OCI-LY1 (cell line): ENCODE measurements around the gene PAX3.

Experiments
- H2AFZ ChIP-seq: fragments of 200-600 bp; sonication (generic), shearing (Covaris generic); 2 replicates; pipeline ENCODE4 v1.6.0; 2014; ENCODE audit warnings: antibody characterized with exemption, mild to moderate bottlenecking, low read length
- H3F3A ChIP-seq: fragments of 200-600 bp; sonication (generic), shearing (Covaris generic); 2 replicates; pipeline ENCODE4 v1.6.0; 2014; ENCODE audit warnings: mild to moderate bottlenecking, antibody characterized with exemption, low read length, moderate library complexity; ENCODE audit not compliant: insufficient read depth
- H3K27ac ChIP-seq: fragments of 200-600 bp; sonication (generic); 2 replicates; pipeline ENCODE4 v1.5.1; 2014; ENCODE audit warnings: low read length, mixed run types, mild to moderate bottlenecking, low read depth; ENCODE audit not compliant: poor library complexity, severe bottlenecking
- H3K27me3 ChIP-seq: fragments of 200-600 bp; sonication (generic); 2 replicates; pipeline ENCODE4 v1.6.0; 2014; ENCODE audit warnings: antibody characterized with exemption, mild to moderate bottlenecking, low read length, moderate library complexity; ENCODE audit not compliant: insufficient read depth
- H3K36me3 ChIP-seq: fragments of 200-600 bp; sonication (generic); 2 replicates; pipeline ENCODE4 v1.6.1; 2014; ENCODE audit warnings: mild to moderate bottlenecking, antibody characterized with exemption, low read length, moderate library complexity, mixed read lengths; ENCODE audit not compliant: insufficient read depth
- H3K4me1 ChIP-seq: fragments of 200-600 bp; sonication (generic); 2 replicates; pipeline ENCODE4 v1.5.1; 2014; ENCODE audit warnings: mild to moderate bottlenecking, low read length, moderate library complexity; ENCODE audit not compliant: insufficient read depth, severe bottlenecking
- H3K4me2 ChIP-seq: fragments of 200-600 bp; sonication (generic), shearing (Covaris generic); 2 replicates; pipeline ENCODE4 v1.6.1; 2014; ENCODE audit warnings: low read length
- H3K4me3 ChIP-seq: fragments of 200-600 bp; sonication (generic); 2 replicates; pipeline ENCODE4 v1.5.1; 2014; ENCODE audit warnings: low read length, low read depth, mild to moderate bottlenecking, mixed read lengths; ENCODE audit not compliant: poor library complexity, severe bottlenecking
- H3K79me2 ChIP-seq: fragments of 200-600 bp; shearing (Covaris generic); 2 replicates; pipeline ENCODE4 v1.6.1; 2016; ENCODE audit warnings: mixed run types, low read length, mixed read lengths; ENCODE audit not compliant: insufficient read depth
- H3K9ac ChIP-seq: fragments of 200-600 bp; sonication (generic), shearing (Covaris generic); 2 replicates; pipeline ENCODE4 v1.6.1; 2014; ENCODE audit warnings: mild to moderate bottlenecking, low read length, mixed read lengths
- H3K9me2 ChIP-seq: fragments of 200-600 bp; sonication (generic), shearing (Covaris generic); 2 replicates; pipeline ENCODE4 v1.6.1; 2014; ENCODE audit warnings: low read depth, mild to moderate bottlenecking, low read length, mixed read lengths
- H3K9me3 ChIP-seq: fragments of 200-600 bp; shearing (Covaris generic); 2 replicates; pipeline ENCODE4 v1.6.1; 2014; ENCODE audit warnings: low read length, mixed read lengths
- H4K20me1 ChIP-seq: fragments of 200-600 bp; sonication (generic), shearing (Covaris generic); 2 replicates; pipeline ENCODE4 v1.6.0; 2016; ENCODE audit warnings: mild to moderate bottlenecking, low read length; ENCODE audit not compliant: insufficient read depth
- EZH2 ChIP-seq: fragments of 200-600 bp; sonication (generic), shearing (Covaris generic); IDR thresholded peaks from 2 replicates; pipeline ENCODE4 v1.8.0; 2017; ENCODE audit warnings: borderline replicate concordance, mixed run types, mild to moderate bottlenecking, antibody characterized with exemption, low read length, moderate library complexity, mixed read lengths
- TF ChIP-seq, protein P1 (sequence below): fragments of 200-600 bp; sonication (generic), shearing (Covaris generic); IDR thresholded peaks from 2 replicates; pipeline ENCODE4 v1.5.1; 2017; ENCODE audit warnings: mild to moderate bottlenecking, antibody characterized with exemption, low read length, moderate library complexity, mixed read lengths

Gene PAX3

DNA sequence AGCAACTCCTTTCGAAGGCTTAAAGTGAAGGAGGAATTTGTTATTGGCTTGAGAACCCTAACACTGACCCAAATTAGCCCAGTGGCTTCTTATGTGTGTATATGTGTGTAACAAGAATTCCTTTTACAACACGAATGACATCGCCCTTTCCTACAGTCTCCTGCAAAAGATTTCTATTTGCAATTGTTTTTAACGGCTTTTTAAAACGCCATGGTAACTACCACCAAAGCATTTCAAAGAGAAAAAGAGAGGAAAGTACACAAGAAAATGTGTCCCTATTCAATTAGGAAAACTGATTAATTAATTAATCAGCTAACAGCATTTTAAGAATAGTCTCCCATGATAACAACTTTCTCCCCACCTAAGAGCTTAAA lies 58.1 kb downstream of the PAX3 start:
- TF ChIP-seq, protein P1, sequence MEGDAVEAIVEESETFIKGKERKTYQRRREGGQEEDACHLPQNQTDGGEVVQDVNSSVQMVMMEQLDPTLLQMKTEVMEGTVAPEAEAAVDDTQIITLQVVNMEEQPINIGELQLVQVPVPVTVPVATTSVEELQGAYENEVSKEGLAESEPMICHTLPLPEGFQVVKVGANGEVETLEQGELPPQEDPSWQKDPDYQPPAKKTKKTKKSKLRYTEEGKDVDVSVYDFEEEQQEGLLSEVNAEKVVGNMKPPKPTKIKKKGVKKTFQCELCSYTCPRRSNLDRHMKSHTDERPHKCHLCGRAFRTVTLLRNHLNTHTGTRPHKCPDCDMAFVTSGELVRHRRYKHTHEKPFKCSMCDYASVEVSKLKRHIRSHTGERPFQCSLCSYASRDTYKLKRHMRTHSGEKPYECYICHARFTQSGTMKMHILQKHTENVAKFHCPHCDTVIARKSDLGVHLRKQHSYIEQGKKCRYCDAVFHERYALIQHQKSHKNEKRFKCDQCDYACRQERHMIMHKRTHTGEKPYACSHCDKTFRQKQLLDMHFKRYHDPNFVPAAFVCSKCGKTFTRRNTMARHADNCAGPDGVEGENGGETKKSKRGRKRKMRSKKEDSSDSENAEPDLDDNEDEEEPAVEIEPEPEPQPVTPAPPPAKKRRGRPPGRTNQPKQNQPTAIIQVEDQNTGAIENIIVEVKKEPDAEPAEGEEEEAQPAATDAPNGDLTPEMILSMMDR, result no peak
- no peak for TF ChIP-seq EZH2
- Histone ChIP-seq H3K9ac (no peak overlapping the region), H3F3A (no peaks in the 10 kb centered on the region), H3K4me1 (no peaks in the 10 kb centered on the region), H2AFZ (no peak overlapping the region), H3K27me3 (no peaks in the 10 kb centered on the region), H4K20me1 (no peaks in the 10 kb centered on the region), H3K4me3 (no peak overlapping the region), H3K79me2 (no peaks in the 10 kb centered on the region), H3K27ac (no peak overlapping the region), H3K4me2 (no peak overlapping the region), H3K36me3 (no peaks in the 10 kb centered on the region), H3K9me2 (no peaks in the 10 kb centered on the region), H3K9me3 (no peaks in the 10 kb centered on the region)

DNA sequence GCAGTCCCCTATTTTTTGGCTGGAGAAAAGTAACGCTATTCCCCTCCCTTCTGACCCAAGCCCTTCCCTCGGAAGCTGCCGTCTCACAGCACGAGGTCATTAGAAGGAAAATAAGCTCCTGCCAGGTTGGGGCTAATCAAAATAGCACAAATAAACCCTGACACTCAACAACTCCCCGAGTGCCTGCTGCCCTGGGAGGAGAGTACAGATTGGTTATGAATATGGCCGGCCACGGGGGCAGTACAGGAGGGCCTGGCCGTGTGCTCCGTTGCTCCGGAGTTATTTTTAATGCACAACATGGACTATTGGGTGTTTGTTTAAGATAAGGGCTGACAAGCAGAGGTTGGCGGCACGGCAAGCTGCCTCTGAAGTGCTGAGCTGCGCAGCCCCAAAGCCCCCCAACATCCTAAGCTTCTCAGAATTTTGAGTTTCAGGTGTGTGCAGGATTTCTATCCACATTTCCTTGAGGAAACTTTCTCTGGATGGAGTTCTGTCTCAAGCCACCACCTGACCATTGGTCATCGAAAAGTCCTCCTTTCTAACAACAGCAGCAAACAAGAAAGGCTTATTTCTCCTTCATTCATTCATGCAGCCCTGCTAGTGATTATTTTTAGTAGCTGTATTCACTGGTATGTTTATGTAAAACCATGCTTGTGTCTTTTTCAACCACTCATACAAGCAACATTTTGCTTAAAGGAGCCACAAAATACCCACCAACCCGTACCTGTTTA lies 58.7 kb downstream of the PAX3 start:
- H3K9ac ChIP-seq, result no peak overlapping the region
- TF ChIP-seq, protein P1, result no peak
- TF ChIP-seq EZH2, result no peak
- no peaks in the 10 kb centered on the region for H3K27me3 ChIP-seq
- no peaks in the 10 kb centered on the region for H3K79me2 ChIP-seq
- H3K27ac ChIP-seq, result no peak overlapping the region
- H3K4me3 ChIP-seq, result no peak overlapping the region
- no peak overlapping the region for H3K4me2 ChIP-seq
- H3F3A ChIP-seq, result no peaks in the 10 kb centered on the region
- H3K36me3 ChIP-seq, result no peaks in the 10 kb centered on the region
- no peak overlapping the region for H2AFZ ChIP-seq
- no peaks in the 10 kb centered on the region for H3K4me1 ChIP-seq
- H4K20me1 ChIP-seq, result no peaks in the 10 kb centered on the region
- H3K9me2 ChIP-seq, result no peaks in the 10 kb centered on the region
- H3K9me3 ChIP-seq, result no peaks in the 10 kb centered on the region

DNA sequence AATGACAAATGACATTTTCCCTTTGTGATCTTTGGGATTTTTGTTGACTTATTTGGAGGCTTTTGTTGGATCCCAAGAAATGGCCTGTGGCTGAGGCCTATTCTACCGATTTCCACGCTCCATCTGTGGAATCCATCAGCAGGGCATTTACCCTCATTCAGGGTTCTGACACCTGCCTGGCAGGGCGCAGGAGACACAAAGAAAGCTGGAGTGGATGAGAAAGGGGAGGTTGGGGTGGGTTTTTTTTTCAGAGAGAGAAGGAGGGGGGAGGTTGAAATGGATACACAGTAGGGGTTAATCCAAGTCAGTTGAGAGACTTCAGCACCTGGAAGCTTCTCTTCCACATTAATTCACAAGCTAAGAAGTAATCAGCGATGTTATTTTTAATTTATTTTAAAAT lies 59.7 kb downstream of the PAX3 start:
- Histone ChIP-seq H3K9me3 (no peaks in the 10 kb centered on the region), H3K4me3 (no peak overlapping the region), H3F3A (no peaks in the 10 kb centered on the region), H3K79me2 (no peaks in the 10 kb centered on the region), H3K27me3 (no peaks in the 10 kb centered on the region), H3K9ac (no peak overlapping the region), H2AFZ (no peak overlapping the region), H4K20me1 (no peaks in the 10 kb centered on the region), H3K4me1 (no peaks in the 10 kb centered on the region), H3K27ac (no peak overlapping the region), H3K36me3 (no peaks in the 10 kb centered on the region), H3K4me2 (no peak overlapping the region), H3K9me2 (no peaks in the 10 kb centered on the region)
- TF ChIP-seq, protein P1, result no peak
- TF ChIP-seq EZH2, result no peak
